GM10248 (cell line): ENCODE measurements around the gene KRTDAP.
"Not testable (repeated sequence)": the region's sequence is repeated elsewhere in the genome, so short reads cannot be mapped to it uniquely, and the experiment has no call there.

Source experiments
- CTCF ChIA-PET: fragments of 300-600 bp; sonication (Branson Sonifier 250); formaldehyde crosslinking; extraction: SDS; loops from one replicate; lab custom pipeline; 2021; ENCODE audit warnings: antibody characterized with exemption; lab: Yijun Ruan, JAX
- POLR2A ChIA-PET: fragments of 350-650 bp; sonication (Branson Sonifier 250); formaldehyde crosslinking; extraction: SDS; loops from one replicate; lab custom pipeline; 2020; ENCODE audit warnings: antibody characterized with exemption; lab: Yijun Ruan, JAX
- DNase-seq: peaks from one replicate; pipeline ENCODE4 v3.0.0; 2012; ENCODE audit errors: extremely low spot score
- CTCF ChIP-seq: IDR thresholded peaks from 2 replicates; pipeline ENCODE4 v1.5.1; 2012; ENCODE audit warnings: mild to moderate bottlenecking, low read depth; ENCODE audit errors: extremely low read depth, missing control alignments, control extremely low read depth

KRTDAP gene

DNA sequence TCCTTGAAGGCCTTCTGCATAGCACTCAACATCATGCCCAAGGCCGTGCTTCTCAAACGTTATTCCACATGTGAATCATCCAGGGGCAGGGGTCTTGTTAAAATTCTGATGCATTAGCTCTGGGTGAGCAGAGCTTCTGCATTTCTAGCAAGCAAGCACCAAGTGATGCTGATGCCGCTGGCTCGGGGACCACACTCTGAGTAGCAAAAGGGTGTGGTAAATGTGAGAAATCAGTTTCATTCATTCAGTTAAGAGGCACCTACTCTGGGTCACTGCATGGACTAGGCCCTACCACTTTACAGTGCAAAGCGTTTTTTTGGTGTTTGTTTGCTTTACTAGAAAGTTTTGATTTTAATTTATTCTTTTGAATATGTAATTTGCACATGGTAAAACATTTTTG, 7.2 kb downstream of the KRTDAP start:
- CTCF ChIA-PET, result interaction anchor here (1.7 to 6.3 kb wide), 2 partner anchors 13 to 14 kb away, joined by 9 to 63 read pairs; no protein-coding TSS in a partner anchor
- no peak for TF ChIP-seq CTCF

GRCh38 chr19:35478794-35479677, 11.2 kb downstream of the KRTDAP start:
- no peak for TF ChIP-seq CTCF
- no peak for DNase-seq
- POLR2A ChIA-PET, result no interaction called here
- CTCF ChIA-PET, result interaction anchor here (0.9 to 4.5 kb wide), 6 partner anchors 8 to 130 kb away, joined by 3 to 24 read pairs (median 6); no protein-coding TSS in a partner anchor

More for the DNA sequence above, 7.2 kb downstream of the KRTDAP start:
- POLR2A ChIA-PET, result no interaction called here
- DNase-seq, result no peak

- TF ChIP-seq CTCF, result no peak
- ChIA-PET CTCF (no interaction called here), POLR2A (no interaction called here)
- DNase-seq, result no peak
Measured at GRCh38 chr19:35476149-35476548, 14.1 kb downstream of the KRTDAP start.

- DNase-seq, POLR2A ChIA-PET: not testable (repeated sequence)
- CTCF ChIA-PET, result interaction anchor here (2.4 kb wide), 1 partner anchor 21 kb away, joined by 14 read pairs; no protein-coding TSS in a partner anchor
Measured at GRCh38 chr19:35474594-35474993, 15.7 kb downstream of the KRTDAP start.

DNA sequence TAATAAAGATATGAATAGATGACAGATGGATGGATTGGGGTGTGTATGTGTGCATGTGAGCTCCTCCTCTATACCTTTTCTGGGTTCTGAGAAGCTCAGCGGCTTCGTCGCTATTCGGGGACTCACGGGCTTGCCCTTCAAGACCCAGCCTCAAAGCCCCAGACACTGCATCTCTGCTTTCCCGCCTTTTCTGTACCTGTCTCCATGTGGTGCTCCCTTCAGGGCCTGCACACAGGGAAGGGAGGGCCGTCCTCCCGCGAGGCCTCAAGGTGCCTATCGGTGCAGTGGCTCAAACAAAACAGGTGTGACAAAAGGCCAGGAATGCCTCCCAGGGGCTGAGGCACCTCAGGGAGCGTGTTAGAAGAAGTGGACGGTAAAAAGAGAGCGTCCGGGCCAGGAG, 16.2 kb downstream of the KRTDAP start:
- POLR2A ChIA-PET, result no interaction called here
- no peak for TF ChIP-seq CTCF
- DNase-seq, result no peak
- CTCF ChIA-PET, result interaction anchor here (0.7 to 9.0 kb wide), 4 partner anchors 14 to 119 kb away, joined by 3 to 125 read pairs (median 8); partner anchors contain the start of gene FFAR3

GRCh38 chr19:35471946-35472345, 18.3 kb downstream of the KRTDAP start:
- no peak for TF ChIP-seq CTCF
- CTCF ChIA-PET, result interaction anchor here (1.2 to 9.0 kb wide), 3 partner anchors 23 to 117 kb away, joined by 3 to 125 read pairs (median 14); partner anchors contain the start of gene FFAR3
- POLR2A ChIA-PET, result interaction anchor here (1.1 kb wide), 1 partner anchor 122 kb away, joined by 3 read pairs; no protein-coding TSS in a partner anchor
- DNase-seq, result no peak

DNA sequence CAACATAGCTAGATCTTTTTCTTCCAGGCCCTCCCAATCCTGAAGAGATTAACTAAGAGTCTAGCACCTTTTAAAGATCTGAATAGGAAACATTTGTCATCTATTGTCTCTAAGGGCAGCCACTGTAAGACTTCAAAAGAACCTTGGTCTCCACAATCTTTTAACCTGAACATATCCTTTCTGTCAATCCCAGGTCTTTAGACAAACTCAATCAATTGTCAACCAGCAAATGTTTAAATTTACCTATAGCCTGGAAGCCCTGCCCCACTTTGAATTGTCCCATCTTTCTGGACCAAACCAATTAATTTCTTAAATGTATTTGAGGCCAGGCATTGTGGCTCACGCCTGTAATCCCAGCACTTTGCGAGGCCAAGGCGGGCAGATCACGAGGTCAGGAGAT, 19.2 kb downstream of the KRTDAP start:
- POLR2A ChIA-PET, result not testable (repeated sequence)
- CTCF ChIA-PET, result interaction anchor here (0.9 to 9.0 kb wide), 5 partner anchors 13 to 116 kb away, joined by 3 to 125 read pairs (median 5); partner anchors contain the start of gene FFAR3

More for the DNA sequence above, 19.2 kb downstream of the KRTDAP start:
- DNase-seq, result not testable (repeated sequence)
